Stimulated activated CD4-positive, alpha-beta T cell treated with anti-CD3 and anti-CD28 coated beads, Interleukin-2, amount 100 ng/mL, for 48 hours (primary cell): ENCODE measurements around the gene NOL4.

Experiments
- DNase-seq, 2 donors: peaks; one replicate each; pipeline ENCODE4 v3.0.0-alpha.2; 2020

Gene NOL4

GRCh38 chr18:34194239-34194638 is 30.5 kb downstream of the NOL4 start:
- no peak for DNase-seq

- DNase-seq: no peak
Measured at GRCh38 chr18:34189656-34190435, 34.9 kb downstream of the NOL4 start.
